DND-41 (cell line): ENCODE measurements around the gene P2RY2.

Source experiments
- EZH2 ChIP-seq: IDR thresholded peaks from 3 replicates; pipeline ENCODE4 v1.6.1; 2012; ENCODE audit warnings: borderline replicate concordance, low read depth, mild to moderate bottlenecking, moderate library complexity, low read length, inconsistent platforms; ENCODE audit not compliant: severe bottlenecking
- TF ChIP-seq, protein P1 (sequence below): IDR thresholded peaks from 2 replicates; pipeline ENCODE4 v1.5.1; 2012; ENCODE audit warnings: borderline replicate concordance, low read length, moderate library complexity, mild to moderate bottlenecking; ENCODE audit not compliant: poor library complexity, severe bottlenecking; ENCODE audit errors: extremely low read depth

DNA sequence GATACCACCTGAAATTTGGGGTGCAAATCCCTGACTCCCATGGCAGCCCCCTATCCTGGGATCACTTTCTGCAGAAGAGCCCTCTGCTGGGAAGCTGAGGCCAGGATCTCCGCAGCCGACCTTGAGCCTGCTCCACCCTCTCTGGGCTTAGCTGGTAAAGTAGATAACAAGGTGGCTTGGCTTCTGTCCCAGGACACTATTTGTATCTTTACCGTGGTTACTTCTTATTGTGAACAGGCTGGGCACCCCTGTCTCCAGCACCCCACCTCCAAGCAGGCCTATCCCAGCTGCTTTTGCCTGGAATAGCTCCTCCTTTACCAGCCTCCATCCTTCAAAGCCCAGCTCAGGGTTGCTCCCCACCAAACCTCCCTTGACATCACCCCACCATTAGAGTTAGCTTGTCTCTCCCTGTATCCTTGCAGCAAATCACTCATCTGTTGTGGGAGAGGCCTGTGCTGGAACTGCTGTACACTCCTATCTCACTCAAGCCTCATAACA, 35.2 kb upstream of the P2RY2 start:
- TF ChIP-seq, protein P1, sequence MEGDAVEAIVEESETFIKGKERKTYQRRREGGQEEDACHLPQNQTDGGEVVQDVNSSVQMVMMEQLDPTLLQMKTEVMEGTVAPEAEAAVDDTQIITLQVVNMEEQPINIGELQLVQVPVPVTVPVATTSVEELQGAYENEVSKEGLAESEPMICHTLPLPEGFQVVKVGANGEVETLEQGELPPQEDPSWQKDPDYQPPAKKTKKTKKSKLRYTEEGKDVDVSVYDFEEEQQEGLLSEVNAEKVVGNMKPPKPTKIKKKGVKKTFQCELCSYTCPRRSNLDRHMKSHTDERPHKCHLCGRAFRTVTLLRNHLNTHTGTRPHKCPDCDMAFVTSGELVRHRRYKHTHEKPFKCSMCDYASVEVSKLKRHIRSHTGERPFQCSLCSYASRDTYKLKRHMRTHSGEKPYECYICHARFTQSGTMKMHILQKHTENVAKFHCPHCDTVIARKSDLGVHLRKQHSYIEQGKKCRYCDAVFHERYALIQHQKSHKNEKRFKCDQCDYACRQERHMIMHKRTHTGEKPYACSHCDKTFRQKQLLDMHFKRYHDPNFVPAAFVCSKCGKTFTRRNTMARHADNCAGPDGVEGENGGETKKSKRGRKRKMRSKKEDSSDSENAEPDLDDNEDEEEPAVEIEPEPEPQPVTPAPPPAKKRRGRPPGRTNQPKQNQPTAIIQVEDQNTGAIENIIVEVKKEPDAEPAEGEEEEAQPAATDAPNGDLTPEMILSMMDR = no peak
- no peak for TF ChIP-seq EZH2
